ENCODE results near the gene GABBR2.
"Not testable (repeated sequence)": the region's sequence is repeated elsewhere in the genome, so short reads cannot be mapped to it uniquely, and the experiment has no call there.

Gene GABBR2

DNA sequence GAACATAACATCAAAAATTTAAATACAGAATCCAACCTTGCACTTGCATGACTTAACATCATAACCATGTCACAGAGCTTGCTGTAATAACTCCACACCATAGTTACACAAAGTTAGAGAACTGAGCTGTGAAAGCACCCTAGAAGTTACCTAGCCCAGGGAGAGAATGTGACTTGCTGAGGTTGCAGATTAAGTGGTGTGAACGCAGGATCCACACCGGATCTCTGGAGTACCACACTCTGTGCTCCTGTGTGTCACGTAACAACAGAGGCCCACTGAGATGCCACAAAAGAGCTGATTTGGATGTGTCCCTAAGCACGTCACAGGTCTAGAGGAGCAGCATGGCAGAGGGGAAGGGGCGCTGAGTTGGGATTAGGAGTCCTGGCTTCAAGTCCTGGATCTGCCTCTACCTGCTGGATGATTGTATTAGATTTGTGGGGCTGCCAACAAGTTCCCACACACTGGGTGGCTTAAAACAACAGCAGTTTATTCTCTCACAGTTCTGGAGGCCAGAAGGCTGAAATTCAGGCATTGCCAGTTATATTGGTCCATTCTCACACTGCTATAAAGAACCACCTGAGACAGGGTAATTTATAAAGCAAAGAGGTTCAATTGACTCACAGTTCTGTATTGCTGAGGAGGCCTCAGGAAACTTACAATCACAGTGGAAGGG is 240.0 kb downstream of the GABBR2 start:
- no peak for DNase-seq

DNA sequence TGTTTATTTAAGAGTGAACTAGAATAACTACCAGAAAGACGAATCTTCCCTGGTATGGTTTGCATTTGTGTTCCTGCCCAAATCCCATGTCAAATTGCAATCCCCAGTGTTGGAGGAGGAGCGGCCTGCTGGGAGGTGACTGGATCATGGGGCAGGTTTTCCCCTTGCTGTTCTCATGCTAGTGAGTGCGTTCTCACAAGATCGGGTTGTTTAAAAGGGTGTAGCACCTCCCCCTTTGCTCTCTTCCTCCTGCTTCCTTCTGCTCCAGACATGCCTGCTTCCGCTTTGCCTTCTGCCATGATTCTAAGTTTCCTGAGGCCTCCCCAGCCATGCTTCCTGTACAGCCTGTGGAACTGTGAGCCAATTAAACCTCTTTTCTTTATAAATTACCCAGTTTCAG is 242.9 kb downstream of the GABBR2 start:
- no peak for DNase-seq

DNA sequence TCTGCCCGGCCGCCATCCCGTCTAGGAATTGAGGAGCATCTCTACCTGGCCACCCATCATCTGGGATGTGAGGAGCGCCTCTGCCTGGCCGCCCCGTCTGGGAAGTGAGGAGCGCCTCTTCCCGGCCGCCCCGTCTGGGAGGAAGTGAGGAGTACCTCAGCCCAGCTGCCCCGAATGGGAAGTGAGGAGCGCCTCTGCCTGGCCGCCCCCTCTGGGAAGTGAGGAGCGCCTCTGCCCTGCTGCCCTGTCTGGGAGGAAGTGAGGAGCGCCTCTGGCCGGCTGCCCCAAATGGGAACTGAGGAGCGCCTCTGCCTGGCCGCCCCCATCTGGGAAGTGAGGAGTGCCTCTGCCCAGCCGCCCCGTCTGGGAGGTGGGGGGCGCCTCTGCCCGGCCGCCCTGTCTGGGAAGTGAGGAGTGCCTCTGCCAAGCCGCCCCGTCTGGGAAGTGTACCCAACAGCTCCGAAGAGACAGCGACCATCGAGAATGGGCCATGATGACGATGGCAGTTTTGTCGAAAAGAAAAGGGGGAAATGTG is 244.5 kb downstream of the GABBR2 start:
- not testable (repeated sequence) for DNase-seq

DNA sequence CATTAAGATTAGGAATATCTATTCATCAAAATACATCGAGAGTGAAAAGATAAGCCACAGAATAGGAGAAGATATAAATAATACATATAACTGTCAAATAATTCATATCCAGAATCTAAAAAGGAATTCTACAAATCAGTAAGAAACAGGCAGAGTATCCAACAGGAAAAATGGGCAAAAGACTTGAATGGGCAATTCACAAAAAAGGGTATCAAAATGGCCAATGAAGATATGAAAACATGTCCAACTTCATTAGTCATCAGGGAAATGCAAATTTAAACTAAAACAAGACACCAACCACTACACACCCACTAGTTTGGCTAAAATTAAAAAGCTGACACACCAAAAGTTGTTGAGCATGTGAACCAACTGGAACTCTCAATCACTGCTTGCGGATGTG is 246.4 kb downstream of the GABBR2 start:
- no peak for DNase-seq

DNA sequence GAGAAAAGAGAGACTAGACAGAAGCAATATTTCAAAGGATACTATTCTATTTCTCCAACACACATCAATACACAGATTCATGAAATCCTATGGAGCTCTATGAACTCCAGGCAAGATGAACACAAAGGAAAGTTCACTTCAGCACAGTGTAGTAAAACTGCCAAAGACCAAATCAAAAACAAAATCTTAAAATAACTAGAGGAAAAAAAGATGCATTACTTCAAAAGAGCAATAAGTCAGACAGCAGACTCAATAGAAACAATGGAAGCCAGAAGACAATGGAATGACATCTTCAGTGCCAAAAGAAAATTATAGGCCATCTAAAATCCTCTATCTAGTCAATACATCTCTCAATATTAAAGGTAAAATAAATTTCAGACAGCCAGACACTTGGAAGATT is 248.0 kb downstream of the GABBR2 start:
- DNase-seq, result no peak

DNA sequence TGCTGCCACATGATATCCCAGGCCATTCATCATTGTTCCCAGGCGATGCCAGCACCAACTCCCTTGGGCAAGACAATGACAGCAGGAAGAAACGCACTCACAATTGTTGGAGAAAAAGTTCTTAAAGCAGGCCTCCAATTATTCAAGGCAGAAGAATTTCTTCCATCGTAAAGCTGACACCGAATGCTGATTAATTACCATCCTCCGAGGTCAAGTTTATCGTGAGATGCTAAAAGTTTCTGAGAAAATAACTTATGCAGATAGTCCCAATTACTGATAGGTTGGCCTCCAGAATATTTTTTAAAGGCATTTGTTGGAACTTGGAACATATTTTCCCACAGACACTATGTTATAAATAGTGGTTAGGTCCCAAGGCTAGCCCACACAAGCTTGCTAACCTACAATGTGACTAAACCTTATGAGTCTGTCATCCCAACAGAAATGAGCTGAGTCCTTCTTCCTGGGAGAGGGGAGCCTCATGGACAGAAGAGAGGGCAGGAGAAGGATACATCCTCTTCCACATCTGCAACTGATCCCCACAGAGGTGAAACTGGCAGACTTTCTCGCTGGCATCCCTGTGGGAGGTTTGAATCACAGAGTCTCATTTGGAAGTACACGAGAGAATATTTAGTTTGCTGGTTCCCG is 250.9 kb downstream of the GABBR2 start:
- no peak for DNase-seq

DNA sequence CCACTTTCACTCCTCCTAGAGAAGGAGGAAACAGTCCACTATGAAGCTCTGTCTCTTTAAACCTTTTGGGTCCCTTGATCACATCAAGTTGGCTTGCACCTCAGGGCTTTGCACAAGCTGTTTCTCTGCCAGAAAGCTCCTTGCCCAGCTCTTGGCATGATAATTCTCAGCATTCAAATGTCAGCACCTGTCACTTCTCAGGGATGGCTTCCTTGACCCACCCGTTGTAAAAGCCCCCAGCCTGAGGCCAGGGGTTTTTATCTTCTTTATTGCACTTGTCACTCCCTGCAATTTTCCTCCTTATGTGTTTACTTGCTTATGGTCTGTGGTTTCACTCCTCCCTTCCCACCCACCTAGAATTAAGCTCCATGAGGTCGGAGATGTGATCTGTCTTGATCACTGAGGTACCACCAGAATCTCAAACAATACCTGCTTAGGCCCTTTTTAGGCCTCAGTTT is 252.6 kb downstream of the GABBR2 start:
- DNase-seq, result no peak

DNA sequence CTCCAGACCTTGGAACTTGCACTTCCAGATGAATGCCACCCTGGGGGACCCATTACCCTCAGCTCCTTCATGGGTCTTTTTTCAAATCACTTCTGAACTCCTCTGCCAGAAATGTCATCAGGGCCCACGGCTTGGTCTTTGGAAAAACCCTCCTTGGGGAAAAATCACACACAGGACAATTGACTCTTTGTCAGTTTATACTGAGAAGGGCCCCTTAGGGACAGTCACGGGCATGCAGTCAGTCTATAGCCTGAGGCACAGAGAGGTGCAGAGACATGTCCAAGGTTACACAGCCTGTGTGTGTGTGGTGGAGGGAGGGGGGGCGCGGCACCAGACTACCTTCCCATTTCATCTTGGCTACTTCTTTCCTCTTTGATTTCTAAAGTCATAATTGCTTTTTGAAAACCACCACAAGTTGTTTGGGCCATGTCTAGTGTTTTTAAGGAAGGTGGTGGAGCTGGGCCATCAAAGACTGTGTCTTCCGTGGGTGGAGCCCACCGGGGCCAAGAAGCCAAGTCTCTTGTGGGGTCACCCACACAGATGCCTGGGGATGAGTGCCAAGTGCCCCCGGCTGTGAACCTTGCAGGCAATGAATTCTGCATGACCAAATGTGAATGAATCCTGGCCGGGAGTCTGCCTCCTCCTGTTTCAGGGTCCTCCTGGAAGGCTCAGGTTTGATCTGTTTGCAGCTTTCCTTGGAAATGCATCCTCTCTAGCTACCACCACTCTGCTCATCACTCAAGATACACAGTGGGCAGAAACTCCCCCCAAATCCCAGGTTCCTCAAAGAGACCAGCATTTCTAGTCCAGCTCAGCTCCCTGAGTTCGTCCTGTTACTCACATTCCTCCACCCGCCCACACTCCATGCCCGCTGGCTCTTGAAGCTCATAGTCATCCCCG is 253.2 kb downstream of the GABBR2 start:
- no peak for DNase-seq

DNA sequence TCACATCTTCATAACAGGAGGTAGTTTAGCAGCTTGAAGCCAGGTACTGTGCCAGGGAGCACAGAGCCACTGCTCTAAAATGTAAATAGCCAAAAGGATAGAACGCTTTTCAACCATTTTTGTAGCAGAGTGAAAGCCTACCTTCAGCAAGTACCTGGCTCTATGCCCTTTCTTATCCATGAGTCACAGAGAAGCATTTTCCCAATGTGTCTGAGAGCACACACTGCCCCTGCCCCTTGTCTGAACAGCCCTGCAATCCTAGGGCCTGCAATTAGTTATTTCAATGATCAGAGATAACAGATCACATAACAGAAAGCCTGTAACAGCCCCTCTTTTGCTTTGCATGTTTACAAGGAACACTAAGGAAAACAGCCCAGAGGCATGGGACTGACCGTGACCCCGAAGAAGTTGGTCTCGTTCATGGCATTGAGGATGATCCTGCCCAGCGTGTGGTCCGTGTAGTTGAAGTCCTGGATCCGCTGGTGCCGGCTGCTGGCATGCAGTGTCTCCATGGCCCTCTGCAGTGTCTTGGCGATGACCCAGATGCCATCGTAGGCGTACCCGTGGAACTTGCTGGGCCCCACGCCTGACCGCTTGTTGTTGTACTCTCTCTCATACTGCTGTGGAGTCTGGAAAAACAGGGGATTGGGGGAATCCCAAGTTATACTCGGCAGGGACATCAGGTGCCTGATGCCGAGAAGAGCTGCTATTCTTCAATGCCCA is 255.0 kb downstream of the GABBR2 start:
- no peak for DNase-seq

DNA sequence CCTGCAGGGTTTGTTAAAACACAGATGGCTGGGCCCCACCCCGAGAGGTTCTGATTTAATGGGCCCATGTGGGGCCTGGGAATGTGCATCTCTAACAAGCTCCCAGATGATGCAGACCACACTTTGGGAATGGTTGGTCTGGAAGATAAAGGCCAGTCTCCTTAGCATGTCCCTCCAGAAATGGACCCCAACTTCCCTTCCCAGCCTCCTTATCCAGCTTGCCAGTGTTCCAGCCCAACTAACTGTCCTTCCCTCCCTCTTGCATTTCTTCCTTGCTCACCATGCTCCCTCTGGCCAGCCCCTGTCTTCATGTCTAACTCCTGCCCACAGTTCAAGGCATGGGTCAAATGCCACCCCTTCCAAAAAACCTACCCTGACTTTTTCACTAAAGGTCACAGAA is 257.2 kb downstream of the GABBR2 start:
- no peak for DNase-seq

DNA sequence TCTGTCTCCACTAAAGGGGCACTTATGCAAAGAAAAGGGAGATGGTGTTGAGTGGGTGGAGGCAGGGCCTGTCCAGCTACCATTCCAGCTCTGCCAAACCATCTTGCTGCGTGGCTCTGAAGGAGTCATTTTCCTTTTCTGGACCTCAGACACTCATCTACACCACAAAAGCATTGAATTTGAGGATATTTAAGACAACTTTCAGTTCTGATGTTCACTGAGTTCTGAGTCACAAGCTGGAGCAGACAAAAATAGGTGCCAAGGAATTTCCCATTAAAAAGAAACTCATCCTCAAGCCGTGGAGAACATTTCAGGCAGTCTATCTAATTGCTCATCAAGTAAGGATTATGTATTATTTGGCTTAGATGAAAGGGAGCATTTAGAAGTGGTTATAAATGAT is 258.2 kb downstream of the GABBR2 start:
- no peak for DNase-seq

DNA sequence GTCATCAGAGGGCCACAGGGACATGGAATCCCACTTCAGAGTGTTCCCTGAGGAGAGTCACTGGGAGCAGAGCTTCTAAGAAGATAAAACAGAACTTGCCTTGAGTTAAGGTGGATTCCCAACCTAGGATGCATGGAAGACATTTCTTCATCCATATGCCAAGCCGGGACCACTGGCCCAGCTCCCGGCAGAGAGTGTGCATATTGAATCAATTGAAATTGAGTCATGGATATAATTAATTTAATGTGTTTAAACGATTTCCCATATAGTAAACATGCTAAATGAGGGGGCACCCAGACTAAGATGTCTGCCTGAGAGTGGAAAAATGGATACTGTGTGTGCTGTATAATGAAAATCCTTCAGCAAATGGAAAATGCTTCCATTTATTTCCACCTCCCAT is 258.9 kb downstream of the GABBR2 start:
- DNase-seq, result no peak

DNA sequence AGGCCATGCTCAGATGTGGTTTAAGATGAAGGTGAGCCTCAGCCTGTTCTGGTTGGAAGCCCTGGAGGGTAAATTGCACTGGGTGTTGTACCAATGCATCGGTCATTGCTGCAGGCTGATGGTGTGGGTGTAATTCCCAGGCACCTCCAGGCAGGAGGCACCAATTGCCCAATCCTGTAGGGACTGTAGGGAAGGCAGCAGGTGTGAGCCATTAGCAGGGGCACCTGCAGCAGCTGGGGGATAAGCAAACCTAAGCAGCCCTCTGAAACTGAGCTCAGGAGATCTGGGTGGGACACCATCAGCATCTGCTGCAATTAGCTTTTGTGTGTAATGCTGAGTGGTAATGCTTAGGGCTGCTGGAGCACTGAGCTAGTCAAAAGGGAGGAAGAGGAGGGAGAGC is 263.2 kb downstream of the GABBR2 start:
- no peak for DNase-seq

DNA sequence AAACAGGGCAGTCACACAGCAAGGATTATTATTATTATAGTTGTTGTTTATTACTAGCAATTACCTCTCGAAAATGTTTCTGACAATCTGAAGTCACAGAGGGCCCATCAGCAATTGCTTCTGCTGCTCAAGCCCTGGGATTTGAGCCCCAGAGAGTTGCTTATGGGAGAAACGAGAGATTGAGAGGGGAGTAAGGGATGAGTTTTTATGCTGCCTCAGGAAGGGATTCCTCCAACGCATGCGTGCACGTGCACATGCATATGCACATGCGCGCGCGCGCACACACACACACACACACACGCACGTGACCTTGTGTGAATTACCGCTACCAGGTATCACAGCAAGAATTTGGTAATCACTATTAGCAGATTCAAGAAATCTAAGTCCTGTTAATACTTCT is 264.1 kb downstream of the GABBR2 start:
- no peak for DNase-seq

DNA sequence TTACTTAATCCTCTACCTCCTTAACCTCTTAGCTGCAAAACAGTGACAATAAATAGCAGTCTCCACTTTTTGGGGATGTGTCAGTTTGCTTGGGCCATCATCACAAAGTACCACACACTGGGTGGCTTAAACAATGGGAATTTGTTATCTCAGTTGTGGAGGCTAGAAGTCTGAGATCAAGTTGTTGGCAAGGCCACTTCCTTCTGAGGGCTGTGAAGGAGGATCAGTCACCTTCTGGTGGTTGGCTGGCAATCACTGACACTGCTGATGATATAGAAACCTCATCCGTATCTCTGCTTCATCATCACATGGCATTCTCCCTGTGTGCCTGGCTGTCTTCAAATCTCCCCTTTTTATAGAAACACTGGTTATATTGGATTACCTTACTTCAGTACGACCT is 266.2 kb downstream of the GABBR2 start:
- DNase-seq, result no peak

DNA sequence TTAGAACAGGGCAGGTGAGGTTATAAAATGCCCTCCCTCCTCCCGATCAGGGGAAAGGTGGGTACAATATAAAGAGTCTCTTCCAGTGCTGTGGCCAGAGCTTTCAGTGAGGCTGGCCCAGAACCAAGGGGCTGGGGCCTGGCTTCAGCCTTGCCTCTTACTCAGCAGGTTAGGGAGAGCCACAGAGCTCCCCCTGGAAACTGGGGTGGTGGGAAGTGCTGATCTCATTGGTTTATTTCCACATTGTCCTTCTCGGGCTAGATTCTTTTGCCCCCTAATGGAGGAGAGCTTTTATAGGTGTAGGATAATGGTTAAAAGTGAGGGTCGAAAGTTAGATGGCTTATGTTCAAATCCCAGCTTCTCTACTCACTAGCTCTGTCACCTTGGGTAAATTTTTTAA is 266.6 kb downstream of the GABBR2 start:
- DNase-seq, result no peak

DNA sequence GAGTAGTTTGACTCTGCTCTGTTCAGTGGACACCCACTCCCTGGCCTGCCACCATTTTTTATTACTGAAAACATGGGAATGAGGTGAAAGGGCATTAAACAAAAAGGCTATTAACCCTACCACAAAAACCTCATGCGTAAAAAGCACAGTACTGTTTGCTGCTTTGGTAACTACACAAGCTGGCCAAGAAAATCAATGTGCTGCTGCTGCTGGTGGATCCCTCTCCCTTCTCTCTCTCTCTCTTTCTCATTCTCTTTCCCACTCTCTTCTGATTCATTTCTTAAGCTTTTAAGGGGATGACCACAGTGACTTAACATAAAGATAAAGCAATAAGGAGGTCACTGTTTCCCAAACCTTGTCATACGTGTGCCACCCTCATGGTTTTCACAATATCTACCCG is 270.1 kb downstream of the GABBR2 start:
- no peak for DNase-seq

DNA sequence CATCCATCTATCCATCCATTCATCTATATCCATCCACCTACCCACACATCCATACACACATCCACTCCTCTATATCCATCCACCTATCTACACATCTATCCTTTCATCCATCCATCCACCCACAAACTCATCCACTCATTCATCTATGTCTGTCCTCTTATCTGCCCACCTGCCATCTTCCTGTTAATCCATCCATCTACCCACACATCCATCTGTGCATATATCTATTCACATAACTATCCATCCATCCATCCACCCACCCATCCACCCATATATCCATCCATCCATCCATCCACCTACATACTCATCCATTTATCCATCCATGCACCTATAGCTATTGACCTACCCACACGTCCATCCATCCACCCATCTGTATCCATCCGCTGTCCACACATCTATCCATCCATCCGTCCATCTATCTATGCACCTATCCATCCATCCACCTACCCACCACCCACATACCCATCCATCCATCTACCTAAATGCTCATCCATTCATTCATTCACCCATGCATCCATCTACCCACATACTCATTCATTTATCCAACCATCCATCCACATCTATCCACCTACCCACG is 271.2 kb downstream of the GABBR2 start:
- DNase-seq, result no peak

DNA sequence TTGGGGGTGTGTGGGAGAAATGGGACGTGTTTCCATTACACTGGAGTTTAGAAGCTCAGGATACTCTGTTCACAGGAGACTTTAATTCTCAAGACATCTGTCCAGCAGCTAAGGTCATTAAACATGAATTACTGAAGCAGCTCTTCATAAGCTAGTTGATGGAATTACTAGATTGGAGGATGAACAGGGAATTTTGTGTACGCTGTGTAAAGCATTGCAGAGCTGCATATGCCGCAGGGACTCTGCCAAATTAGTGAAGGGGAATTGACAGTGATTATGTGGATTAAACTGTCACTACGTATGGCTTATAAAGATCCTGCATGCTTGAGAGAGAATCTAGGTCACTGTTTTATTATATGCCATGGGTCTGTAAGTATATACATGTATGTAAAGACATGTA is 275.8 kb downstream of the GABBR2 start:
- no peak for DNase-seq

DNA sequence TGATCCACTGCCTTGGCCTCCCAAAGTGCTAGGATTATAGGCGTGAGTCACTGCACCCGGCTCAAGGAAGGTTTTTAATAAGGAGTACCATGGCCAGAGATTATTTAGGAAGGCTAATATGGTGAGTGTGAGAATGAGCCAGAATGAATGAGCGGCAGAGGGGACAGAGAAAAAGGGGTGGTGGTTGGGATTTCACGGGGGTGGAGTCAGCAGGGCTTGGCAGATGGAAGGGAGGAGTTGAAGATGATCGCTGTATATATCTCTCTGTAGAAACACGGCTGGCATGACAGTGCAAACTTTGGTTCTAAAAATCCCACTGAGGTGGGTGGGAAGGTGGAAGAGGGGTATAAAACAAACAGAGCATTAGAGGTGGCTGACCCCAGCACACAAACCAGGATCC is 276.6 kb downstream of the GABBR2 start:
- DNase-seq, result no peak

DNA sequence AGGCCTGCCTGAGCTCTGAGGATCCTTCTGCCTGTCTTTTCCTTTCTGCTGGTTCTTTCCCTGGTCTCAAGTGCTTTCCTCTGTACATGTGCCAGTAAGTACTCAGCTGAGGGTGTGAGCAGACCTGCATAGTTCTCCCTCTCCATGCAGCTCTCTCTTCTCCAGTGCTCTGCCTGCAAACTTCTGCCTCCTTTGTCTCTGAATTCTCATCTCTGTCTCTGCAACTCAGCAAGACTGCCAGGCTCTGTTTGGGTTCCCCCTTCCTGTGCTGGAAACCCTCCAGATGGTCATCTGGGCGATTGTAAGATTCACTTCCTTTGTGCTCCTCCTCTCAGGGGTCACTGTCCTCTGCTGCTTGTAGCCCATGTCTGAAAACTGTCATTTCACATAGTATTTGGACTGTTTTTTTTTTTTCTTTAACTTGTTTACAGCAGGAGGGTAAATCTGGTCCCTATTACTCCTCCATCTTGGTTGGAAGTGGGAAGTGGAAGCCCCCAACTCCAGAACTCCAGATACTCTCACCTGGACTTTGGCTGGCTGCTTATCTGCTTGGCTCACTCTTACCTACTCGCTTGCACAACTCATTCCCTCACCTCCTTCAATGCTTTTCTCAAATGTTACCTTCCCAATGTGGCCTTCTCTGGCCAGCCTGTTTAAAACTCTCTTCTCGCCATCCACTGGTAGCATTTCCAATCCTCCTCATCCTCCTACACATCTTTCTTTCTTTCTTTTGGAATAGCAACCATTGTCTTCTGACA is 278.0 kb downstream of the GABBR2 start:
- DNase-seq, result no peak

DNA sequence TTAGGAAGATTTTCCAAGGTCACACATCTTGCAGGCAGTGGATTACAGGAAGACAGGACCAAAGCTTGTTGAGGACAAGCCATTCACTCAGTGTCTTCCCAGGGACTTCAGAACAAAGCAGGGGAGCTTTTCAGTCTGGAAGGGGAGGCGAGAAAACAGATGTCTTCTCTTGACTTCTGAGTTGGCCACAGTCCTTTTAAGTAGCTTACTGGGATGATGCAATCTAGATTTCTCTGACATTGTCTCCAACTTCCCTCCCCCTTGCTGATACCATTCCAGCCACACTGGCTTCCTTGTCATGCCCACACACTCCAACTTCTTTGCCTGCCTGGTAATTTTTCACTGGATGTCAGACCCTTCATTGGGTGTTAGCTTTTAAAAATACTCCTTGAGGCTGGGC is 279.1 kb downstream of the GABBR2 start:
- no peak for DNase-seq

All from NCI-H1417 treated with DMSO at 0.1 percent for 48 hours (cell line).